Measurements from ENCODE around the gene SLC2A5. TPM values are rescaled to one million over a fixed set of nuclear protein-coding genes. Genes with fewer than 3 reads are reported as not detected.

SLC2A5 gene
- total RNA-seq, 1 experiment from 2014 or later: not detected

DNA sequence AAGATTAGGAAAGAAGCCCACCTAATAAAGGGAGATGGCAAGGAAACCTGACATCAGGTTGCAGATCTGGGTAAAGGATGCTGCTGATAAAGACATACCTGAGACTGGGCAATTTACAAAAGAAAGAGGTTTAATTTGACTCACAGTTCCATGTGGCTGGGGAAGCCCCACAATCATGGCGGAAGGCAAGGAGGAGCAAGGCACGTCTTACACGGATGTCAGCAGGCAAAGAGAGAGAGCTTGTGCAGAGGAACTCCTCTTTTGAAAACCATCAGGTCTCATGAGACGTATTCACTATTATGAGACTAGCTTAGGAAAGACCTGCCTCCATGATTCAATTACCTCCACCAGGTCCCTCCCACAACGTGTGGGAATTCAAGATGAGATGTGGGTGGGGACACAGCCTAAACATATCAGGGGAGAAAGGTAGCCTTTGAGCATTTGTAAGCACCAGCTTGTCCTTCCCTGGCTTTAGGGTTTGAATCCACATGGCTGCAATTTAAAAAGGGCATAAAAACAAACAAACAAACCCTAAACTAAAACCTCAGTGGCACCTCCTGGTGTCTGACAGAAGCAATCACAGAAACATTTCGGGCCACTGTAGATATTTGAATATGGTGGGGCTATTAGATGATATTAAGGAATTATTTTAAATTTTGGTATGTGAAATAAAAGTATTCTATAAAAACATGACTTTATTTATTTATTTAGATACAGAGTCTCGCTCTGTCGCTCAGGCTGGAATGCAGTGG lies 76.3 kb downstream of the SLC2A5 start:
- no TSS peak for BruUV-seq (replicated peaks)
- no peak for DNase-seq (ENCODE audit: low spot score)
- Histone ChIP-seq H3K27ac (ENCODE audit: low read depth, low read length, poor library complexity, severe bottlenecking) (no peak overlapping the region), H3K36me3 (ENCODE audit: insufficient read depth, low read length, poor library complexity, severe bottlenecking) (no peaks in the 10 kb centered on the region), H3K4me1 (ENCODE audit: insufficient read depth, low read length, poor library complexity, severe bottlenecking) (no peaks in the 10 kb centered on the region), H3K4me3 (ENCODE audit: low read depth, low read length, poor library complexity, severe bottlenecking) (no peak overlapping the region), H3K27me3 (replicated peaks; ENCODE audit: insufficient read depth, low read depth, low read length, poor library complexity) (no peaks in the 10 kb centered on the region), H3K9me3 (ENCODE audit: low read depth, low read length, poor library complexity, severe bottlenecking) (no peaks in the 10 kb centered on the region)
- ChIA-PET POLR2A (ENCODE audit: low non-redundant PET) (no interaction called here), CTCF (no interaction called here)
- TF ChIP-seq EZH2 (IDR thresholded peaks at IDR 0.05; ENCODE audit: borderline replicate concordance, low read depth, low read length, poor library complexity, severe bottlenecking): no peak
- TF ChIP-seq, protein P1, sequence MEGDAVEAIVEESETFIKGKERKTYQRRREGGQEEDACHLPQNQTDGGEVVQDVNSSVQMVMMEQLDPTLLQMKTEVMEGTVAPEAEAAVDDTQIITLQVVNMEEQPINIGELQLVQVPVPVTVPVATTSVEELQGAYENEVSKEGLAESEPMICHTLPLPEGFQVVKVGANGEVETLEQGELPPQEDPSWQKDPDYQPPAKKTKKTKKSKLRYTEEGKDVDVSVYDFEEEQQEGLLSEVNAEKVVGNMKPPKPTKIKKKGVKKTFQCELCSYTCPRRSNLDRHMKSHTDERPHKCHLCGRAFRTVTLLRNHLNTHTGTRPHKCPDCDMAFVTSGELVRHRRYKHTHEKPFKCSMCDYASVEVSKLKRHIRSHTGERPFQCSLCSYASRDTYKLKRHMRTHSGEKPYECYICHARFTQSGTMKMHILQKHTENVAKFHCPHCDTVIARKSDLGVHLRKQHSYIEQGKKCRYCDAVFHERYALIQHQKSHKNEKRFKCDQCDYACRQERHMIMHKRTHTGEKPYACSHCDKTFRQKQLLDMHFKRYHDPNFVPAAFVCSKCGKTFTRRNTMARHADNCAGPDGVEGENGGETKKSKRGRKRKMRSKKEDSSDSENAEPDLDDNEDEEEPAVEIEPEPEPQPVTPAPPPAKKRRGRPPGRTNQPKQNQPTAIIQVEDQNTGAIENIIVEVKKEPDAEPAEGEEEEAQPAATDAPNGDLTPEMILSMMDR (conservative IDR thresholded peaks at IDR 0.05; ENCODE audit: low read depth, low read length): peak; percentile 42
- intact Hi-C loops (cut with micrococcal nuclease; ENCODE audit: unreplicated experiment): no loop called here

DNA sequence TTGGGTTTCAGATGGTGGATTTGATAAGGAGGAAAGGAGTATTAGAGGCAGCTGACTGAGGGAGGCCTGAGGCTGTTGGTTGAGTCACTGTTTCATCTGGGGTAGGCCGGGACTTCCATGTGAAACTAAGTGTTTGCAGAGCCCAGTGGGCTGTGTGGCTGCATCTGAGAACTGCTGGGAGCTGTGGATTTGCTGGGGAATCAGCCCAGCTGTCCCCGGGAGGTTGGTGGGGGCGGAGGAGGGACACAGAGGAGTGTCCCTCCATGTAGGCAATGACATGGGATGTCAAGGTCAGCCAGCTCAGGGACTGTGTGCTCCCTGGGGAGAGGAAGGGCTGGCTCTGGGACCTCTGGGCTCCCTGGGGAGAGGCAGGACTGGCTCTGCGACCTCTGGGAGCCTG lies 79.6 kb downstream of the SLC2A5 start:
- DNase-seq (ENCODE audit: low spot score): no peak
- BruUV-seq (replicated peaks): no TSS peak
- H3K27ac ChIP-seq (ENCODE audit: low read depth, low read length, poor library complexity, severe bottlenecking): no peak overlapping the region
- intact Hi-C loops (cut with micrococcal nuclease; ENCODE audit: unreplicated experiment): no loop called here
- ChIA-PET CTCF (interaction anchor here (1.4 to 2.6 kb wide), 2 partner anchors 15 to 46 kb away, joined by 3 to 6 read pairs; no protein-coding TSS in a partner anchor), POLR2A (ENCODE audit: low non-redundant PET) (no interaction called here)
- no peaks in the 10 kb centered on the region for H3K4me1 ChIP-seq (ENCODE audit: insufficient read depth, low read length, poor library complexity, severe bottlenecking)
- no peak for TF ChIP-seq EZH2 (IDR thresholded peaks at IDR 0.05; ENCODE audit: borderline replicate concordance, low read depth, low read length, poor library complexity, severe bottlenecking)
- TF ChIP-seq, protein P1 (conservative IDR thresholded peaks at IDR 0.05; ENCODE audit: low read depth, low read length): no peak
- no peaks in the 10 kb centered on the region for H3K36me3 ChIP-seq (ENCODE audit: insufficient read depth, low read length, poor library complexity, severe bottlenecking)
- no peaks in the 10 kb centered on the region for H3K9me3 ChIP-seq (ENCODE audit: low read depth, low read length, poor library complexity, severe bottlenecking)
- H3K4me3 ChIP-seq (ENCODE audit: low read depth, low read length, poor library complexity, severe bottlenecking): no peak overlapping the region
- no peaks in the 10 kb centered on the region for H3K27me3 ChIP-seq (replicated peaks; ENCODE audit: insufficient read depth, low read depth, low read length, poor library complexity)

DNA sequence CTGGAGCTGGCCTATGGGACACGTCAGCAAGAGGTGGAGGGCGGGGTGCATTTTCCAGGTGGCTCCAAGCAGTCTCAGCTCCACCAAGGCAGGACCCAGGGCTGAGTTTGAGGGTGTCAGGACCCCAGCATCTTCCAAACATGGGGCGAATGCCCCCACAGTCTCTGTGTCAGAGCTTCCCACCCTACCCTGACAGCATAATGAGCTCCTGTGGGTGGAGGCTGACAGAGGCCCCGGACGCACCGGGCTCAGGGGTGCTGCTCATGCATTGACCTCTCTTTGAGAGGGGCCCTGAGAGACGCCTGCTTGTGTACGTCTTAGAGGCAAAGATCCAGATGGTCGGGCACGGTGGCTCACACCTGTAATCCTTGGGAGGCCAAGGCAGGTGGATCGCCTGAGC lies 80.4 kb downstream of the SLC2A5 start:
- Histone ChIP-seq H3K4me3 (ENCODE audit: low read depth, low read length, poor library complexity, severe bottlenecking) (no peak overlapping the region), H3K4me1 (ENCODE audit: insufficient read depth, low read length, poor library complexity, severe bottlenecking) (no peaks in the 10 kb centered on the region), H3K27ac (ENCODE audit: low read depth, low read length, poor library complexity, severe bottlenecking) (no peak overlapping the region), H3K36me3 (ENCODE audit: insufficient read depth, low read length, poor library complexity, severe bottlenecking) (no peaks in the 10 kb centered on the region), H3K9me3 (ENCODE audit: low read depth, low read length, poor library complexity, severe bottlenecking) (no peaks in the 10 kb centered on the region), H3K27me3 (replicated peaks; ENCODE audit: insufficient read depth, low read depth, low read length, poor library complexity) (no peaks in the 10 kb centered on the region)
- no TSS peak for BruUV-seq (replicated peaks)
- DNase-seq (ENCODE audit: low spot score): no peak
- POLR2A ChIA-PET (ENCODE audit: low non-redundant PET): no interaction called here
- TF ChIP-seq, protein P1 (conservative IDR thresholded peaks at IDR 0.05; ENCODE audit: low read depth, low read length): no peak
- TF ChIP-seq EZH2 (IDR thresholded peaks at IDR 0.05; ENCODE audit: borderline replicate concordance, low read depth, low read length, poor library complexity, severe bottlenecking): no peak
- CTCF ChIA-PET: interaction anchor here (0.6 to 2.6 kb wide), 4 partner anchors 16 to 383 kb away, joined by 3 to 10 read pairs (median 4); no protein-coding TSS in a partner anchor
- intact Hi-C loops (cut with micrococcal nuclease; ENCODE audit: unreplicated experiment): no loop called here

Data from A673 (cell line).